Endodermal cell (in vitro differentiated cells): ENCODE results near the gene GRIA2. TPM values are rescaled to one million over a fixed set of nuclear protein-coding genes. Genes with fewer than 3 reads are reported as not detected.

Source experiments
- DNase-seq: peaks from one replicate; pipeline ENCODE4 v3.0.0-alpha.2; 2017
- H3K27ac ChIP-seq: 2 replicates; pipeline ENCODE4 v1.5.1; 2013; ENCODE audit warnings: mild to moderate bottlenecking, low read depth, low read length, moderate library complexity
- H3K27me3 ChIP-seq: 2 replicates; pipeline ENCODE4 v1.6.1; 2013; ENCODE audit warnings: mild to moderate bottlenecking, low read length, moderate library complexity; ENCODE audit not compliant: insufficient read depth, control insufficient read depth, poor library complexity, severe bottlenecking
- H3K36me3 ChIP-seq: 2 replicates; pipeline ENCODE4 v1.7.0; 2013; ENCODE audit warnings: mild to moderate bottlenecking, low read length, moderate library complexity; ENCODE audit not compliant: control insufficient read depth, insufficient read depth
- H3K4me1 ChIP-seq: one replicate; pipeline ENCODE4 v1.7.0; 2013; ENCODE audit warnings: low read length; ENCODE audit not compliant: control insufficient read depth, insufficient read depth
- H3K4me3 ChIP-seq: 2 replicates; pipeline ENCODE4 v1.5.1; 2013; ENCODE audit warnings: mild to moderate bottlenecking, low read length, moderate library complexity
- H3K9ac ChIP-seq: 2 replicates; pipeline ENCODE4 v1.6.1; 2013; ENCODE audit warnings: mild to moderate bottlenecking, low read length, moderate library complexity; ENCODE audit not compliant: poor library complexity, severe bottlenecking; ENCODE audit errors: extremely low read depth
- H3K9me3 ChIP-seq: 2 replicates; pipeline ENCODE4 v1.6.1; 2013; ENCODE audit warnings: mild to moderate bottlenecking, low read length, moderate library complexity; ENCODE audit not compliant: control insufficient read depth
- H3K27ac Mint-ChIP-seq: 2 replicates; pipeline ENCODE4 v1.8.0; 2020; ENCODE audit warnings: mixed read lengths
- H3K27me3 Mint-ChIP-seq: 2 replicates; pipeline ENCODE4 v1.8.0; 2021; ENCODE audit warnings: mild to moderate bottlenecking, mixed read lengths; ENCODE audit not compliant: insufficient read depth
- H3K36me3 Mint-ChIP-seq: 2 replicates; pipeline ENCODE4 v1.8.0; 2020; ENCODE audit warnings: low read depth, mixed read lengths
- H3K4me1 Mint-ChIP-seq: 2 replicates; pipeline ENCODE4 v1.8.0; 2020; ENCODE audit warnings: mixed read lengths
- H3K4me3 Mint-ChIP-seq: 2 replicates; pipeline ENCODE4 v1.8.0; 2020; ENCODE audit warnings: mild to moderate bottlenecking, moderate library complexity, mixed read lengths
- H3K9me3 Mint-ChIP-seq: 2 replicates; pipeline ENCODE4 v1.8.0; 2020; ENCODE audit warnings: mild to moderate bottlenecking, mixed read lengths
- CTCF ChIP-seq: fragments of 200-600 bp; sonication (generic); conservative IDR thresholded peaks from 2 replicates; pipeline ENCODE4 v1.5.0; 2021; ENCODE audit warnings: antibody characterized with exemption, mild to moderate bottlenecking
- WGBS, 2 experiments: methylation state at CpG; one replicate each; pipeline versions ENCODE4 v1.1.5 to v1.1.7; 2013; ENCODE audit warnings: missing lambda C conversion rate in 2 of 2, mixed read lengths in 1 of 2; ENCODE audit not compliant: insufficient coverage in 1 of 2, insufficient read length in 1 of 2; 5-methylcytosine and 5-hydroxymethylcytosine counted together
- total RNA-seq, 2 donors: library from RNA; stranded (reverse); fragmentation: NEBNext Ultra II Directional in 1 of 2; extraction: Animal tissue kit (Norgen Biotek cat#: 25700) in 1 of 2; gene quantifications; 2 replicates in 1 of 2; 3 replicates in 1 of 2; pipeline ENCODE4 v1.2.1, GENCODE V29; 2021

GRIA2 gene
- total RNA-seq, 2 donors from 2014 or later: not detected

- Histone ChIP-seq H3K27ac (no peak overlapping the region), H3K27me3 (no peaks in the 10 kb centered on the region), H3K36me3 (no peaks in the 10 kb centered on the region), H3K9me3 (no peaks in the 10 kb centered on the region), H3K9ac (no peak overlapping the region), H3K4me3 (no peak overlapping the region), H3K4me1 (no peaks in the 10 kb centered on the region)
- DNase-seq: no peak
- Mint-ChIP-seq H3K4me3 (no peak overlapping the region), H3K36me3 (no peaks in the 10 kb centered on the region), H3K27ac (no peak overlapping the region), H3K9me3 (no peaks in the 10 kb centered on the region), H3K4me1 (peaks cover 5% of the 10 kb centered on the region), H3K27me3 (no peaks in the 10 kb centered on the region)
- 40 to 92% methylated on average over 1 to 2 of the region's 2 CpGs for WGBS, 2 experiments
- no peak for TF ChIP-seq CTCF
These were observed 80.2 kb downstream of the GRIA2 start for GRCh38 chr4:157300701-157301100.

- WGBS, 2 experiments: 60 to 80% methylated on average over 5 to 6 of the region's 6 CpGs
- no peak overlapping the region for H3K27ac ChIP-seq
- no peak overlapping the region for H3K9ac ChIP-seq
- Mint-ChIP-seq H3K4me1 (peaks cover 5% of the 10 kb centered on the region), H3K27me3 (no peaks in the 10 kb centered on the region), H3K36me3 (no peaks in the 10 kb centered on the region), H3K27ac (no peak overlapping the region), H3K4me3 (no peak overlapping the region), H3K9me3 (no peaks in the 10 kb centered on the region)
- no peaks in the 10 kb centered on the region for H3K4me1 ChIP-seq
- H3K36me3 ChIP-seq: no peaks in the 10 kb centered on the region
- no peaks in the 10 kb centered on the region for H3K9me3 ChIP-seq
- no peak for DNase-seq
- no peak for TF ChIP-seq CTCF
- H3K27me3 ChIP-seq: no peaks in the 10 kb centered on the region
- H3K4me3 ChIP-seq: no peak overlapping the region
These were observed 83.0 kb downstream of the GRIA2 start for GRCh38 chr4:157303471-157303960.

GRCh38 chr4:157304769-157305168 lies 84.2 kb downstream of the GRIA2 start:
- TF ChIP-seq CTCF: no peak
- Mint-ChIP-seq H3K27me3 (no peaks in the 10 kb centered on the region), H3K27ac (no peak overlapping the region), H3K9me3 (no peaks in the 10 kb centered on the region), H3K36me3 (no peaks in the 10 kb centered on the region), H3K4me1 (no peaks in the 10 kb centered on the region), H3K4me3 (no peak overlapping the region)
- Histone ChIP-seq H3K27me3 (no peaks in the 10 kb centered on the region), H3K4me1 (no peaks in the 10 kb centered on the region), H3K4me3 (no peak overlapping the region), H3K36me3 (no peaks in the 10 kb centered on the region), H3K9me3 (no peaks in the 10 kb centered on the region), H3K9ac (no peak overlapping the region), H3K27ac (no peak overlapping the region)
- DNase-seq: no peak
- 82 to 100% methylated on average over 4 to 5 of the region's 5 CpGs for WGBS, 2 experiments
